ENCODE results near the gene FAM227B.
"Not testable (repeated sequence)": the region's sequence is repeated elsewhere in the genome, so short reads cannot be mapped to it uniquely, and the experiment has no call there.

FAM227B gene

DNA sequence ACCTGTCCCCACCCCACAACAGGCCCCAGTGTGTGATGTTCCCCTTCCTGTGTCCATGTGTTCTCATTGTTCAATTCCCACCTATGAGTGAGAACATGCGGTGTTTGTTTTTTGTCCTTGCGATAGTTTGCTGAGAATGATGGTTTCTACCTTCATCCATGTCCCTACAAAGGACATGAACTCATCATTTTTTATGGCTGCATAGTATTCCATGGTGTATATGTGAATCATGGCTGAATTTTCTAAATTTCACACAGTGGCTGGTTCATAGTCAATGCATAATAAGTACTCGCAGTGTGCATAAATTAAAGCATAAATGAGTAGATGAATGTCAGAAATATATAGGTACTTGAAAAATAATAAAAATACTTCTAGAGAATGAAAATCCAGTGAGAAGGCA is 8.4 kb downstream of the FAM227B start:
- not testable (repeated sequence) for DNase-seq (ENCODE audit: low read depth in 4 of 4, low spot score in 1 of 4)

GRCh38 chr15:49610157-49610918 is 10.3 kb downstream of the FAM227B start:
- no peak for DNase-seq (ENCODE audit: low read depth in 4 of 4, low spot score in 1 of 4)

DNA sequence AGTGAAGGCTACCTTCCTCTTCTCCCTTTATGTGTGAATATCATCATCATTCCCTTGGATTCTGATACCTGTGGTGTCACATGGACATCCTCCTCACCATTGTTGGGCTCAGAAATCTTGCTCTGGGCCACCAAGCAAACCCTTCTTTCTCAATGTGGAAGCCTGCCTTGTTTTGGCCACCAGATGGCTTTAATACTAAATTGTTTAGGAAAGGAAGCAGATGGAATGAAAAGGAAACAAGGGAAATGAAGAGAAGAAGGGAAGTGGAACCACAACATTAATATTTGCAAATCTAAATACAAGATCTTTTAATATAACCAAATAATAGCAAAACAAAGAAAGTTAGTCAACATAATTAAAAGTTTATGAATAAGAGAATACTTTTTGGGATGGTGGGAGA is 14.0 kb downstream of the FAM227B start:
- DNase-seq (ENCODE audit: low read depth in 4 of 4, low spot score in 1 of 4), result no peak

- DNase-seq (ENCODE audit: low read depth in 4 of 4, low spot score in 1 of 4), result no peak
Observed at GRCh38 chr15:49605588-49605987, 15.0 kb downstream of the FAM227B start.

DNA sequence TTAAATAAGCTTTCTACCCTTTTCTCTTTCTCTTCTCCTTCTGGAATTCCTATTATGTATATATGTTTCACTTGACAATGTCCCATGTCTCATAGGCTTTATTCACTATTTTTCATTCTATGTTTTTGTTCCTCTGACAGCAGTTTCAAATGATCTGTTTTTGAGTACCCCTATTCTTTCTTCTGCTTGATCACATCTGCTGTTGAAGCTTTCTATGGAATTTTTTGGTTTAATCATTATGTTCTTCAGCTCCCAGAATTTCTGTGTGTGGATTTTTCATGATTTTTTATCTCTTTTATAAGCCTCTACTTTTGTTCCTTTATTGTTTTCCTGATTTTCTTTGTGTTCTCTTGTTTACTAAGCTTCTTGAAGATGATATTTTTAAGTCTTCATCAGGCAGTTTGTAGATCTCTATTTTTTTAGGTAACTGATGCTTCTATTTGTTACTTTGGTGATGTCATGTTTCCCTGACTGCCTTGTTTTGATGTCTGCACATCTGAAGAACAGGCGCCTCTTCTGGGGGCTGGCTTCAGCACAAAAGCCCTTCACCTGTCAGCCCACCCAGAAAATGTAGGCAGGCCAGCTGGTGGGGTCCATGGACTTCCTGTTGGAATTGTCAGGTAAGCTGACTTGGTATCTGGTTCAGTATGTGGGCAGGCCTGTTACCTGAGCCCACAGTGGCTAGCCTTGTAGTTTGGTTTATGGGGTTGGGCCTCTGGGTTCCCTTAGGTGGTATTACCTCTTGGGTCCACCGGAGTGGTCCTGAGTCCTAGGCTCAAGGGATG is 15.8 kb downstream of the FAM227B start:
- no peak for DNase-seq (ENCODE audit: low read depth in 4 of 4, low spot score in 1 of 4)

- not testable (repeated sequence) for DNase-seq (ENCODE audit: low read depth in 4 of 4, low spot score in 1 of 4)
Observed at GRCh38 chr15:49592829-49593316, 27.7 kb downstream of the FAM227B start.

DNA sequence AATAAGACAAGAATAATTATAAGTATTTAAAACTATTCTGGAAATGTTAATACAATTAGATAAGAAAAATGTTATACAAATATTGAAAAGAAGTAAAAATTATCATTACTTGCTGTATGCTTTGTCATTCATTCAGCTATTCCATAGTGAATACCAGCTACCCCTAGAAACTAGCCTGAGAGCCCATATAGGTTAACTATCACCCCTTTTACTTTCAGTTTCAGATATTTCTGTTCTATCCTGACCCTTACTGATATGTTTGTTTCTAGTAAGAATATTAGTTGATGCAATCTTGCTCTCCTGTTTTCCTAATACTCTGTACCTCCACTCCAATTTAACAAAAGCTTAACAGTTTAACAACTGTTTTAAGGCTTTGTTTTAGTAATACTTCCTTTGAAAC is 31.6 kb downstream of the FAM227B start:
- no peak for DNase-seq (ENCODE audit: low read depth in 4 of 4, low spot score in 1 of 4)

DNA sequence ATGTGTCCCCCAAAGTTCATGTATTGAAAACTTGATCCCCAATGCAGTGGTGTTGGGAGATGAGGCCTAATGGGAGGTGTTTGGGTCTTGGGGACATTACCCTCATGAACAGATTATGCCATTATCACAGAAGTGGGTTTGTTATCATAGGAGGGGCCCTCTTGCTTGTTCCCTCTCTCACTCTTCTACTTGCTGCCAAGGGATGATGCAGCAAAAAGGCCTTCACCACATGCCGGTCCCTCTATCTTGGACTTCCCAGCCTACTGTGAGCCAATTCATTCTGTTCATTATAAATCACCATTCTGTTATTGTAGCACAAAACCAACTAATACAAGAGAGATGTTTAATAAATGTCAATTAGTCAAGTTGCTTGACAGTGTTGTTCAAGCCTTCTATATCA is 47.2 kb downstream of the FAM227B start:
- no peak for DNase-seq (ENCODE audit: low read depth in 4 of 4, low spot score in 1 of 4)

- DNase-seq (ENCODE audit: low read depth in 4 of 4, low spot score in 1 of 4), result no peak
Observed at GRCh38 chr15:49570672-49571071, 49.9 kb downstream of the FAM227B start.

DNA sequence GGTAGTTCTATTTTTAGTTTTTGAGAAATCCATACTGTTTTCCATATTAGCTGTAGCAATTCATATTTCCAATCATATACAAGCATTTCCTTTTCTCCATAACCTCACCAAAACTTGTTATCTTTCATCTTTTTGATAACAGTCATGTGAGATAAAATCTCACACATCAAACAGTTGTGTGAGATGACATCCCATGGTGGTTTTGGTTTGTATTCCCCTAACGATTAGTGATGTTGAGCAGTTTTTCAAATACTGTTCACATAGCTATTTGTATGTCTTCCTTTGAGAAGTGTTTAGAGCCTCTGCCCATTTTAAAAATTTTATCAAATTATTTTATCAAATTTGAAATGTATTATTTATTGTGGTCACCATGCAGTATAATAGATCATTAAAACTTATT is 50.4 kb downstream of the FAM227B start:
- no peak for DNase-seq (ENCODE audit: low read depth in 4 of 4, low spot score in 1 of 4)

- DNase-seq (ENCODE audit: low read depth in 4 of 4, low spot score in 1 of 4), result no peak
Observed at GRCh38 chr15:49560045-49560444, 60.6 kb downstream of the FAM227B start.

DNA sequence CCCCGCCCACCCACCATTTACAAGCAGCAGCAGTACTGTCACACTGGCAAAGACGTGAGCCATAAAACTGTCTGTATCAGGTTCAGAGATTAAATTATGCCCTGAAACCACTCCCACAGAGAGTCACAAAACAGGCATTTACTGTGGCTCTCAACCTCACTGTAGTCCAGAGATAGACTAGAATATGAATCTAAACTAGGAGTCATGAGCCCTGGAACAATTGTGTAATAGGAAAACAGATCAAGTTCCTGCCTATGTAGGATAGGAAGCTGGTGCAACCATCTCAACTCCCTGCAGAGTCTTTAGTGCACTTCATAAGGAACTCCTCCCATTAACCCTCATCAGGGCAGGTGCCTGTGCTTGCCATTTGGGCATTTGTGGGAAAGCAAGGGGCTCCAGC is 61.7 kb downstream of the FAM227B start:
- DNase-seq (ENCODE audit: low read depth in 4 of 4, low spot score in 1 of 4), result no peak

DNA sequence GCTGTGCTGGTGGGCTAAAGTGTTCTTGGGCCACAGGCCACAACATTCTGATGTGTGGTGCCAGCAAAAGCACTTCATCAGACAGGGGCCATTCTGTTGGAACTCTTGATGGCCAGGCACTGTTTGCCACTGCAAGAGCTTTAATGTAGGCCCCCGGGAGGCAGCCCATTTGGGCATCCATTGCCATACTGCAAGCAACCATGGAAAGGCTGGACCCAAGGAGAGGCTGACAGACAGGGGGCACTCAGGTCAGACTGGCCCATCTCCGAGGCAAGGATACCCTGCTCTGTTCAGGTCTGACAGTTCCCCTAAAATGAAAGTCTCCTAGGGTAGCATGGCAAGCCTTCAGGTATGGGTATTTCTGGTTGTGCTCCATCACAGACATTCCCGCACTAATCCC is 64.2 kb downstream of the FAM227B start:
- no peak for DNase-seq (ENCODE audit: low read depth in 4 of 4, low spot score in 1 of 4)

- not testable (repeated sequence) for DNase-seq (ENCODE audit: low read depth in 4 of 4, low spot score in 1 of 4)
Observed at GRCh38 chr15:49550342-49550741, 70.3 kb downstream of the FAM227B start.

- DNase-seq (ENCODE audit: low read depth in 4 of 4, low spot score in 1 of 4), result no peak
Observed at GRCh38 chr15:49538520-49538919, 82.1 kb downstream of the FAM227B start.

GRCh38 chr15:49530092-49530491 is 90.5 kb downstream of the FAM227B start:
- DNase-seq (ENCODE audit: low read depth in 4 of 4, low spot score in 1 of 4), result no peak

DNA sequence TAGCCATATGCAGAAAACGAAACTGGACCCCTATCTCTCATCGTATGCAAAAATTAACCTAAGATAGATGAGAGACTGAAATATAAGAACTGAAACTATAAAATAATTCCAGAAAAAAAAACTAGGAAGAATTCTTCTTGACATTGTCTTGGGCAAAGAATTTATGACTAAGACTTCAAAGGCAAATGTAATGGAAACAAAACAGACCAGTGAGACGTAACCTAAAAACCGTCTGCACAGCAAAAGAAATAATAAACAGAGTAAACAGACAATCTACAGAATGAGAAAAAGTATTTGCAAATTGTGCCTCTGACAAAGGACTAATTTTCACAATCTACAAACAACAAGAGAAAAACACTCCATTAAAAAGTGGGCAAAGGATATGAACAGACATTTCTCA is 92.3 kb downstream of the FAM227B start:
- DNase-seq (ENCODE audit: low read depth in 4 of 4, low spot score in 1 of 4), result no peak

GRCh38 chr15:49521802-49522201 is 98.8 kb downstream of the FAM227B start:
- DNase-seq (ENCODE audit: low read depth in 4 of 4, low spot score in 1 of 4), result no peak

DNA sequence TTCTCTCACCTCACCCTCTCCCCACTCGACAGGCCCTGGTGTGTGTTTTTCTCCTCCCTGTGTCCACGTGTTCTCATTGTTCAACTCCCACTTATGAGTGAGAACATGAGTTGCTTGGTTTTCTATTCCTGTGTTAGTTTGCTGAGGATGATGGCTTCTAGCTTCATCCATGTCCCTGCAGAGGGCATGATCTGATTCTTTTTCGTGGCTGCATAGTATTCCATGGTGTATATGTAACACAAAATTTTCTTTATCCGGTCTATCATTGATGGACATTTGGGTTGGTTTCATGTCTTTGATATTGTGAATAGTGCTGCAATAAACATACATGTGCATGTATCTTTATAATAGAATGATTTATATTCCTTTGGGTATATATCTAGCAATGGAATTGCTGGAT is 107.9 kb downstream of the FAM227B start:
- DNase-seq (ENCODE audit: low read depth in 4 of 4, low spot score in 1 of 4), result not testable (repeated sequence)

GRCh38 chr15:49507261-49507660 is 113.4 kb downstream of the FAM227B start:
- DNase-seq (ENCODE audit: low read depth in 4 of 4, low spot score in 1 of 4), result no peak

- no peak for DNase-seq (ENCODE audit: low read depth in 4 of 4, low spot score in 1 of 4)
Observed at GRCh38 chr15:49506341-49506740, 114.3 kb downstream of the FAM227B start.

DNA sequence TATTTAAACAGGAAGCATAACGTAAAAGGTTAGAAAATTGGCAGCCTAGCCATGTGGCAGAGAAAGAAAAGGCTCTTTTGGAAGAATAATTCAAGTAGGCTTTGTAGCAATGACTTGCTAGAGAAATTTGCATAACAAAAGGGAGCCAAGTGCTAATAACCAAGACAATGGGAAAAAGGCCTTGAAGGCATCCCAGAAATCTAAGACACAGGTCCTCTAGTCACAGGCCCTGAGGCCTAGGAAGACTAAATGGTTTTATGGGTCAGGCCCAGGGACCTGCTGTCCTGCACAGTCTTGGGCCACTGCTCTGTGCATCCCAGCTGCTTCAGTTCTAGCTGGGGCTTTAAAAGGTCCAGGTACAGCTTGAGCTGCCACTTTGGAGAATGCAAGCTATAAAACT is 119.0 kb downstream of the FAM227B start:
- no peak for DNase-seq (ENCODE audit: low read depth in 4 of 4, low spot score in 1 of 4)
